Neural crest cell (in vitro differentiated cells): ENCODE measurements around the gene MACROD1. TPM values are rescaled to one million over a fixed set of nuclear protein-coding genes. Genes with fewer than 3 reads are reported as not detected.

Experiments
- DNase-seq: peaks from one replicate; pipeline ENCODE4 v3.0.0; 2021; ENCODE audit warnings: low read depth, mixed read lengths, low spot score
- H3K27ac Mint-ChIP-seq: one replicate; pipeline ENCODE4 v1.8.0; 2021; ENCODE audit warnings: mild to moderate bottlenecking, mixed read lengths; ENCODE audit not compliant: unreplicated experiment
- H3K27me3 Mint-ChIP-seq: 2 replicates; pipeline ENCODE4 v1.8.0; 2021; ENCODE audit warnings: low read depth, mild to moderate bottlenecking, mixed read lengths
- H3K36me3 Mint-ChIP-seq: 2 replicates; pipeline ENCODE4 v1.8.0; 2021; ENCODE audit warnings: low read depth, mild to moderate bottlenecking, mixed read lengths
- H3K4me1 Mint-ChIP-seq: 2 replicates; pipeline ENCODE4 v1.8.0; 2021; ENCODE audit warnings: mixed read lengths
- H3K4me3 Mint-ChIP-seq: one replicate; pipeline ENCODE4 v1.8.0; 2021; ENCODE audit warnings: mild to moderate bottlenecking, mixed read lengths
- H3K9me3 Mint-ChIP-seq: 2 replicates; pipeline ENCODE4 v1.8.0; 2021; ENCODE audit warnings: mixed read lengths
- total RNA-seq: library from RNA; stranded (reverse); gene quantifications from 2 replicates; pipeline ENCODE4 v1.2.1, GENCODE V29; 2021
- TF ChIP-seq, protein P1 (sequence below): fragments of 200-600 bp; sonication (generic); conservative IDR thresholded peaks from 2 replicates; pipeline ENCODE4 v1.5.0; 2021; ENCODE audit warnings: antibody characterized with exemption, mild to moderate bottlenecking

MACROD1 gene
- total RNA-seq, 1 donor from 2014 or later: 26.1 TPM

DNA sequence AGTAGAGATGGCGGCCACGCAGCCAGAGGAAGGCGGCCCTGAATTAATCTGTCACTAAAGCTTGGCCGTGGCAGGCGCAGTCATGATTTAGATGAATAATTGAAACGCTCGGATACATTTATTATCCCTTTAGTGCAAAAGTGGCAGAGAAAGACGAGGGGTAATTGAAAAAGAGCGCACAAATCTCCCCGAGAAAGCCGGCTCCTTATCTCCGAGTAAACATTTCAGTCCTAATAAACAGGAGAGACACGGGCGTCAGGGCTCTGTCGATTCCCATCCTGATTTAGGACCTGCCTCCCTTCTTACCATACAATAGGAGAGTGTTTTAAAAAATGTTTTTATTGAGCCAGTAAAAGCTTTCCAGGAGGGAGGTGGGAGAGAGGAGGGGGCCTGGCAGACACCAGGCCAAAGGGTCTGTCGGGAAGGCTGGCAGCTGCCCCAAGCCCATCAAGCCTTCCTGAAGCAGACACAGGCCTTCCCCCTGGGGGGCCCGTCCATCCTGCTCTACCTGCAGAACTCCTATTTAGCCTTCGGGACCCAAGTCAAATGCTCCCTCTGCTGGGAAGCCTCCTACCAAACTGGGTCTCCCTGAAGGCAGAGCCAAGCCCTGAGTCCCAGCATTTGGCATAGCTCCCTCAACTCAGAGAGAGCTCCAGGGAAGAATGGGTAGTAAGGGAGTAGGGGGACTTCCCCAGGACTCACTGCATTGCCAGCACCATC lies 156.8 kb downstream of the MACROD1 start:
- no peaks in the 10 kb centered on the region for H3K9me3 Mint-ChIP-seq
- H3K27ac Mint-ChIP-seq: no peak overlapping the region
- peak overlapping the region; percentile 44 for H3K4me3 Mint-ChIP-seq
- H3K27me3 Mint-ChIP-seq: peaks cover 31% of the 10 kb centered on the region
- TF ChIP-seq, protein P1, sequence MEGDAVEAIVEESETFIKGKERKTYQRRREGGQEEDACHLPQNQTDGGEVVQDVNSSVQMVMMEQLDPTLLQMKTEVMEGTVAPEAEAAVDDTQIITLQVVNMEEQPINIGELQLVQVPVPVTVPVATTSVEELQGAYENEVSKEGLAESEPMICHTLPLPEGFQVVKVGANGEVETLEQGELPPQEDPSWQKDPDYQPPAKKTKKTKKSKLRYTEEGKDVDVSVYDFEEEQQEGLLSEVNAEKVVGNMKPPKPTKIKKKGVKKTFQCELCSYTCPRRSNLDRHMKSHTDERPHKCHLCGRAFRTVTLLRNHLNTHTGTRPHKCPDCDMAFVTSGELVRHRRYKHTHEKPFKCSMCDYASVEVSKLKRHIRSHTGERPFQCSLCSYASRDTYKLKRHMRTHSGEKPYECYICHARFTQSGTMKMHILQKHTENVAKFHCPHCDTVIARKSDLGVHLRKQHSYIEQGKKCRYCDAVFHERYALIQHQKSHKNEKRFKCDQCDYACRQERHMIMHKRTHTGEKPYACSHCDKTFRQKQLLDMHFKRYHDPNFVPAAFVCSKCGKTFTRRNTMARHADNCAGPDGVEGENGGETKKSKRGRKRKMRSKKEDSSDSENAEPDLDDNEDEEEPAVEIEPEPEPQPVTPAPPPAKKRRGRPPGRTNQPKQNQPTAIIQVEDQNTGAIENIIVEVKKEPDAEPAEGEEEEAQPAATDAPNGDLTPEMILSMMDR: no peak
- H3K4me1 Mint-ChIP-seq: peaks cover 25% of the 10 kb centered on the region
- no peak for DNase-seq
- H3K36me3 Mint-ChIP-seq: no peaks in the 10 kb centered on the region

- Mint-ChIP-seq H3K4me3 (peak overlapping the region; percentile 1), H3K27ac (no peak overlapping the region), H3K4me1 (peaks cover 25% of the 10 kb centered on the region), H3K27me3 (peaks cover 36% of the 10 kb centered on the region), H3K36me3 (no peaks in the 10 kb centered on the region), H3K9me3 (no peaks in the 10 kb centered on the region)
- no peak for DNase-seq
- TF ChIP-seq, protein P1: no peak
Measured at GRCh38 chr11:64008283-64008913, 157.5 kb downstream of the MACROD1 start.

GRCh38 chr11:64007629-64008282 lies 158.2 kb downstream of the MACROD1 start:
- Mint-ChIP-seq H3K4me1 (peaks cover 24% of the 10 kb centered on the region), H3K9me3 (no peaks in the 10 kb centered on the region), H3K27ac (no peak overlapping the region), H3K27me3 (peaks cover 39% of the 10 kb centered on the region), H3K4me3 (peak overlapping the region; percentile 1), H3K36me3 (no peaks in the 10 kb centered on the region)
- TF ChIP-seq, protein P1: peak; percentile 56
- peak; percentile 60 for DNase-seq

DNA sequence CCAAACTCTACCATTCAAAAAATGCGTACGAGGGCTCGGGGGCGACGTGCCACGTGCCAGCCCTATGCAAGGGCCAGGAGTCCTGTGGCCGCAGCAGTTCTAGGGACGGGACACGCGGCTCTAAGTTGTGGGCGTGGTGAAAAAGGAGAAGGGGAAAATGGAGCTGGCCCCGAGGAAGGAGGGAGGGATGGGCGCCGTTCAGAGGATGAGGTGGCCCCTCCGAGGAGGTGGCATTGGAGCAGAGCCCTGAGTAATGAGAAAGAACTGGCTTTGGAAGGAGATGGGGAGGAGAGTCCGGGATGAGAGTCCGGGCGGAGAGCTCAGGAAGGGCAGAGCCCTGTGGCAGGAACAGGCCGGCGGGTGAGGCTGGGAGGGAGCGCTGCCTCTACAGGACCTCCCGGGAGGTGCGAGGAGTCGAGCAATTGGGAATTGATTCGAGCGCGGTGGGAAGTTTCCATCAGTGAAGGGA lies 158.7 kb downstream of the MACROD1 start:
- Mint-ChIP-seq H3K4me3 (peak overlapping the region; percentile 56), H3K4me1 (peaks cover 24% of the 10 kb centered on the region), H3K27me3 (peaks cover 39% of the 10 kb centered on the region)

DNA sequence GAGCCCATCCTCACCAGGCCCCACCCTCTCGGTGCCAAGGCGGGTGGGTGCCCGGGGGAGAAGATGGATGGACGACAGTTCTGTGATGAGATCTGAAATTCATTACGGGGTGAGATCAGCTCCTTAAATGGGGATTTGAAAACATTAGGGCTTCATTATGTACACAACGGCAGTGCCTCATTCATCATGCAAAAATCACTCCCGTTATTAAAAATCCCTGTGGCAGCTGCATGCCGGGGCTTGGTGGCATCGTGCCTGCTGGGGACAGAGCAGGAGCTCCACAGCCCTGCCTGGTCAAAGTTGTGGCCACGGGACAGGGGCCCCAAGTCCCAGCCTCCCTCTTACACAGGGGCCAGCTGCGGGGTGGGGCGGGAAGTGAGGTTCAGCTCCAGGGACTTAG lies 159.5 kb downstream of the MACROD1 start:
- no peaks in the 10 kb centered on the region for H3K36me3 Mint-ChIP-seq
- H3K27me3 Mint-ChIP-seq: peaks cover 42% of the 10 kb centered on the region
- H3K27ac Mint-ChIP-seq: no peak overlapping the region

More for the DNA sequence above, 158.7 kb downstream of the MACROD1 start:
- no peak overlapping the region for H3K27ac Mint-ChIP-seq
- no peaks in the 10 kb centered on the region for H3K36me3 Mint-ChIP-seq
- H3K9me3 Mint-ChIP-seq: no peaks in the 10 kb centered on the region
- TF ChIP-seq, protein P1: no peak
- no peak for DNase-seq

More for the DNA sequence above, 159.5 kb downstream of the MACROD1 start:
- DNase-seq: no peak
- Mint-ChIP-seq H3K4me1 (peaks cover 29% of the 10 kb centered on the region), H3K4me3 (peak overlapping the region; percentile 56), H3K9me3 (no peaks in the 10 kb centered on the region)
- TF ChIP-seq, protein P1: no peak
